ENCODE results near the gene ULK1. TPM values are rescaled to one million over a fixed set of nuclear protein-coding genes. Genes with fewer than 3 reads are reported as not detected.

Gene ULK1
- total and polyA plus RNA-seq, 7 donors: 5.3 to 29.1 (median 16.8) TPM

- intact Hi-C loops (cut with DNase I): no loop called here
- no peak for DNase-seq
Measured at GRCh38 chr12:131917139-131917710, 22.8 kb downstream of the ULK1 start.

GRCh38 chr12:131917711-131918306 lies 23.4 kb downstream of the ULK1 start:
- 94 to 96% methylated on average over 18 of the region's 18 CpGs for WGBS, 2 donors
- intact Hi-C loops (cut with DNase I): no loop called here

More at GRCh38 chr12:131917139-131917710, 22.8 kb downstream of the ULK1 start:
- H3K9me3 ChIP-seq: no peaks in the 10 kb centered on the region
- TF ChIP-seq EP300 (IDR thresholded peaks at IDR 0.05): no peak
- TF ChIP-seq, protein P1, sequence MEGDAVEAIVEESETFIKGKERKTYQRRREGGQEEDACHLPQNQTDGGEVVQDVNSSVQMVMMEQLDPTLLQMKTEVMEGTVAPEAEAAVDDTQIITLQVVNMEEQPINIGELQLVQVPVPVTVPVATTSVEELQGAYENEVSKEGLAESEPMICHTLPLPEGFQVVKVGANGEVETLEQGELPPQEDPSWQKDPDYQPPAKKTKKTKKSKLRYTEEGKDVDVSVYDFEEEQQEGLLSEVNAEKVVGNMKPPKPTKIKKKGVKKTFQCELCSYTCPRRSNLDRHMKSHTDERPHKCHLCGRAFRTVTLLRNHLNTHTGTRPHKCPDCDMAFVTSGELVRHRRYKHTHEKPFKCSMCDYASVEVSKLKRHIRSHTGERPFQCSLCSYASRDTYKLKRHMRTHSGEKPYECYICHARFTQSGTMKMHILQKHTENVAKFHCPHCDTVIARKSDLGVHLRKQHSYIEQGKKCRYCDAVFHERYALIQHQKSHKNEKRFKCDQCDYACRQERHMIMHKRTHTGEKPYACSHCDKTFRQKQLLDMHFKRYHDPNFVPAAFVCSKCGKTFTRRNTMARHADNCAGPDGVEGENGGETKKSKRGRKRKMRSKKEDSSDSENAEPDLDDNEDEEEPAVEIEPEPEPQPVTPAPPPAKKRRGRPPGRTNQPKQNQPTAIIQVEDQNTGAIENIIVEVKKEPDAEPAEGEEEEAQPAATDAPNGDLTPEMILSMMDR (IDR thresholded peaks at IDR 0.05): no peak
- TF ChIP-seq POLR2A (IDR thresholded peaks at IDR 0.05): no peak
- no peak for TF ChIP-seq POLR2AphosphoS5 (IDR thresholded peaks at IDR 0.05)
- no peak overlapping the region for H3K4me3 ChIP-seq
- peaks cover 0 to 10% (median 10%) of the 10 kb centered on the region in 4 donors for H3K4me1 ChIP-seq
- 82 to 84% methylated on average over 31 of the region's 31 CpGs for WGBS, 2 donors
- no peak overlapping the region for H3K27ac ChIP-seq
- no peaks in the 10 kb centered on the region for H3K27me3 ChIP-seq
- peaks cover 50 to 92% (median 65%) of the 10 kb centered on the region in 4 donors for H3K36me3 ChIP-seq

DNA sequence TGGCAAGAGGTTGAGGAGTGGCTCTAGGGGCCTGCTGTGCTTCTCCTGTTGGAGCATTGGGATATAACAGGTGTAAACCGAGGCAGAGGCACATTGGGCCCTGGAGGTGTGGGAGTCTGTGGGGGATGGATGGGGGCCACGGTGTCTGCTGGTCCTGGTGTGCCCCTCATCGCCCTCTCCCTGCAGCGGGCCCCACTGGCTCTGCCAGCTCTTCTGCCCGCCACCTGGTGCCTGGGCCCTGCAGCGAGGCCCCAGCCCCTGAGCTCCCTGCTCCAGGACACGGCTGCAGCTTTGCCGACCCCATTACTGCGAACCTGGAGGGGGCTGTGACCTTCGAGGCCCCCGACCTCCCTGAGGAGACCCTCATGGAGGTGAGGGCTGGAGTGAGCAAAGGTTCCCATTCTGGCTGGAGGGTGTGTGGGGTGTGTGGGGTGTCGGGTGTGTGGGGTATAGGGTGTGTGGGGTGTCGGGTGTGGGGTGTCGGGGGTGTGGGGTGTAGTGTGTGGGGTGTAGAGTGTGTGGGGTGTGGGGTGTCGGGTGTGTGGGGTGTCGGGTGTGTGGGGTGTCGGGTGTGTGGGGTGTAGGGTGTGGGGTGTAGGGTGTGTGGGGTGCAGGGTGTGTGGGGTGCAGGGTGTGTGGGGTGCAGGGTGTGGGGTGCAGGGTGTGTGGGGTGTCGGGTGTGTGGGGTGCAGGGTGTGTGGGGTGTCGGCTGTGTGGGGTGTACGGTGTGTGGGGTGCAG lies 24.1 kb downstream of the ULK1 start:
- peaks cover 49 to 86% (median 61%) of the 10 kb centered on the region in 4 donors for H3K36me3 ChIP-seq
- H3K4me1 ChIP-seq: no peaks in the 10 kb centered on the region
- no peaks in the 10 kb centered on the region for H3K9me3 ChIP-seq
- 86 to 92% methylated on average over 20 of the region's 20 CpGs for WGBS, 2 donors
- DNase-seq: no peak
- intact Hi-C loops (cut with DNase I): no loop called here
- H3K27ac ChIP-seq: no peak overlapping the region
- H3K4me3 ChIP-seq: no peak overlapping the region
- no peaks in the 10 kb centered on the region for H3K27me3 ChIP-seq
- no peak for TF ChIP-seq EP300 (IDR thresholded peaks at IDR 0.05)
- TF ChIP-seq, protein P1 (IDR thresholded peaks at IDR 0.05): no peak

More at GRCh38 chr12:131917711-131918306, 23.4 kb downstream of the ULK1 start:
- Histone ChIP-seq H3K4me3 (no peak overlapping the region), H3K4me1 (peaks cover 0 to 4% (median 4%) of the 10 kb centered on the region in 4 donors), H3K27me3 (no peaks in the 10 kb centered on the region), H3K36me3 (peaks cover 49 to 92% (median 64%) of the 10 kb centered on the region in 4 donors), H3K9me3 (no peaks in the 10 kb centered on the region), H3K27ac (no peak overlapping the region)
- DNase-seq: no peak
- TF ChIP-seq, protein P1 (IDR thresholded peaks at IDR 0.05): no peak
- TF ChIP-seq POLR2A (IDR thresholded peaks at IDR 0.05) (no peak), EP300 (IDR thresholded peaks at IDR 0.05) (no peak), POLR2AphosphoS5 (IDR thresholded peaks at IDR 0.05) (no peak)

- WGBS, 2 donors: 93 to 95% methylated on average over 19 of the region's 19 CpGs
- Histone ChIP-seq H3K4me1 (no peaks in the 10 kb centered on the region), H3K36me3 (peaks cover 47 to 81% (median 57%) of the 10 kb centered on the region in 4 donors), H3K9me3 (no peaks in the 10 kb centered on the region), H3K27me3 (no peaks in the 10 kb centered on the region), H3K27ac (no peak overlapping the region), H3K4me3 (no peak overlapping the region)
- intact Hi-C loops (cut with DNase I): no loop called here
- no peak for DNase-seq
- TF ChIP-seq POLR2A (IDR thresholded peaks at IDR 0.05) (no peak), EP300 (IDR thresholded peaks at IDR 0.05) (no peak), POLR2AphosphoS5 (IDR thresholded peaks at IDR 0.05) (no peak)
- TF ChIP-seq, protein P1 (IDR thresholded peaks at IDR 0.05): no peak
Measured at GRCh38 chr12:131919051-131919347, 24.6 kb downstream of the ULK1 start.
